Ascending aorta (tissue), 2 donors: Measurements from ENCODE around the gene SLC37A1. TPM values are rescaled to one million over a fixed set of nuclear protein-coding genes. Genes with fewer than 3 reads are reported as not detected.

ENCODE experiments used
- DNase-seq, 2 donors: peaks; one replicate each; pipeline ENCODE4 v3.0.0-alpha.2; 2019; ENCODE audit warnings: low spot score in 2 of 2
- H3K27ac ChIP-seq, 2 donors: fragments of 200-600 bp; sonication (generic); one replicate each; pipeline ENCODE4 v1.5.1; 2016 to 2017; ENCODE audit warnings: mild to moderate bottlenecking in 1 of 2
- H3K27me3 ChIP-seq: fragments of 200-600 bp; sonication (generic); one replicate; pipeline ENCODE4 v1.5.1; 2017
- H3K36me3 ChIP-seq, 2 donors: fragments of 200-600 bp; sonication (generic); one replicate each; pipeline ENCODE4 v1.5.1; 2016
- H3K4me1 ChIP-seq, 2 donors: fragments of 200-600 bp; sonication (generic); one replicate each; pipeline ENCODE4 v1.5.1; 2016 to 2017; ENCODE audit warnings: mild to moderate bottlenecking in 1 of 2
- H3K4me3 ChIP-seq, 2 donors: fragments of 200-600 bp; sonication (generic); one replicate each; pipeline ENCODE4 v1.5.1; 2016 to 2017; ENCODE audit warnings: mild to moderate bottlenecking in 1 of 2
- H3K9me3 ChIP-seq, 2 donors: fragments of 200-600 bp; sonication (generic); one replicate each; pipeline ENCODE4 v1.5.1; 2016
- CTCF ChIP-seq, 3 experiments: fragments of 200-600 bp in 2 of 3; fragments of 450-650 bp in 1 of 3; sonication (generic) in 2 of 3; IDR thresholded peaks; one replicate each; pipeline ENCODE4 v1.5.1; 2016 to 2019; ENCODE audit warnings: antibody characterized with exemption in 3 of 3, mild to moderate bottlenecking in 1 of 3, moderate library complexity in 1 of 3
- intact Hi-C: fragments of 100-400 bp; cut with DNase I; formaldehyde crosslinking; loops from one replicate; pipeline ENCODE4 v1.15.1; 2023
- total RNA-seq: library from RNA; depleted of rRNA; stranded (reverse); fragments of >200 nt; gene quantifications from one replicate; pipeline ENCODE4 v1.1.0, GENCODE V29; 2016

SLC37A1 gene
- total RNA-seq, 1 donor from 2014 or later, result 8.7 TPM

GRCh38 chr21:42583477-42584295, 70.0 kb downstream of the SLC37A1 start:
- DNase-seq, result no peak
- TF ChIP-seq CTCF (IDR thresholded peaks at IDR 0.05), result no peak
- no peaks in the 10 kb centered on the region for H3K9me3 ChIP-seq
- H3K36me3 ChIP-seq, result peaks cover 0 to 4% of the 10 kb centered on the region in 2 donors
- H3K27ac ChIP-seq, result no peak overlapping the region
- no peak overlapping the region for H3K4me3 ChIP-seq
- intact Hi-C loops, result no loop called here
- H3K27me3 ChIP-seq, result no peaks in the 10 kb centered on the region
- H3K4me1 ChIP-seq, result no peaks in the 10 kb centered on the region

- no peaks in the 10 kb centered on the region for H3K27me3 ChIP-seq
- H3K4me3 ChIP-seq, result no peak overlapping the region
- no peaks in the 10 kb centered on the region for H3K4me1 ChIP-seq
- TF ChIP-seq CTCF (IDR thresholded peaks at IDR 0.05), result no peak
- H3K9me3 ChIP-seq, result no peaks in the 10 kb centered on the region
- no peak for DNase-seq
- H3K27ac ChIP-seq, result no peak overlapping the region
- H3K36me3 ChIP-seq, result no peaks in the 10 kb centered on the region
- intact Hi-C loops, result no loop called here
These were observed 70.6 kb downstream of the SLC37A1 start for GRCh38 chr21:42584296-42584641.

DNA sequence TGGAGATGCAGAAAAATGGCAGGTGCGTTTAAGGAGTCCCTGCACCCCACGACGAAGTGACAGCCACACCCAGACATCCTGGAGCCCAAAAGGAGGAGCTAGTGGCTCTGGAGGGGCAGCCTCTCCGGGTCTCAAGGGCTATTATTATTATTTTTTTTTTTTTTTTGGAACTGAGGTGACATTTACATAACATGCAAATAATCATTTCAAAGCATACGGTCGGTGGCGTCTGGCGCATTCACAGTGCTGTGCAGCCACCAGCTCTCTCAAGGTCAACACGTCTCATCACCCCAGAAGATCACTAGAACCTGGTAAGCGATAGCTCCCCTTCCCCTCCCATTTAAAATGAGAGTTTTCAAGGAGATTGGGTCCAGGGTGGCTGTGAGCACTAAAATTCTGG, 72.2 kb downstream of the SLC37A1 start:
- DNase-seq, result no peak
- H3K4me1 ChIP-seq, result no peaks in the 10 kb centered on the region
- TF ChIP-seq CTCF (IDR thresholded peaks at IDR 0.05), result no peak
- H3K27ac ChIP-seq, result no peak overlapping the region
- no peaks in the 10 kb centered on the region for H3K36me3 ChIP-seq
- H3K27me3 ChIP-seq, result no peaks in the 10 kb centered on the region
- intact Hi-C loops, result no loop called here
- H3K4me3 ChIP-seq, result no peak overlapping the region
- H3K9me3 ChIP-seq, result no peaks in the 10 kb centered on the region

GRCh38 chr21:42586406-42586805, 72.8 kb downstream of the SLC37A1 start:
- Histone ChIP-seq H3K36me3 (no peaks in the 10 kb centered on the region), H3K27me3 (no peaks in the 10 kb centered on the region), H3K27ac (no peak overlapping the region), H3K4me1 (no peaks in the 10 kb centered on the region), H3K4me3 (no peak overlapping the region), H3K9me3 (no peaks in the 10 kb centered on the region)
- DNase-seq, result no peak
- TF ChIP-seq CTCF (IDR thresholded peaks at IDR 0.05), result no peak
- intact Hi-C loops, result no loop called here

DNA sequence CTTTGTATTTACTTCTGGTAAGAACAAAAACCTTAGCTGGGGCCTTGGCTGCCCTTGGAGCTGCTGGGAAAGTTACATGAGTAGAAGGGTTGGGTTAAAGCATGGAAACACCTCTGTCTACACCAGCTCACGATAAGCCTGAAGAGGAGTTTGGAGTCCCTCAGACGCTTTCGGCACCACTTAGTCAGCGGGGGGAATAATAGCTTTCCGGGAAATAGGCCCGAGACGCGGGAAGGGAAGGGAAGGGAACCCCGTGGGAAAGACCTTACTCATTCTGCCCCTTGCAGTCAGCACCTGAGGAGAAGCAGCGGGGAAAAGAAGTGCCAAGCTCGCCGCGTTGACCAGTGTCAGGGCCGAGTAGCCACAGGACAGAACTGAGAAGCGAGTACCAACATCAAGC, 73.4 kb downstream of the SLC37A1 start:
- no peak for DNase-seq
- no peak overlapping the region for H3K4me3 ChIP-seq
- H3K36me3 ChIP-seq, result no peaks in the 10 kb centered on the region
- intact Hi-C loops, result no loop called here
- H3K9me3 ChIP-seq, result no peaks in the 10 kb centered on the region
- TF ChIP-seq CTCF (IDR thresholded peaks at IDR 0.05), result no peak
- no peak overlapping the region for H3K27ac ChIP-seq
- no peaks in the 10 kb centered on the region for H3K27me3 ChIP-seq
- no peaks in the 10 kb centered on the region for H3K4me1 ChIP-seq
